D721Med (cell line): ENCODE measurements around the gene EIF3D.

Experiments
- DNase-seq: peaks from one replicate; pipeline ENCODE4 v3.0.0; 2011; ENCODE audit warnings: low spot score; ENCODE audit not compliant: insufficient read length
- FAIRE-seq: peaks from 2 replicates; lab custom pipeline; 2011; peaks lifted over from hg19 to GRCh38; lab: Jason Lieb, UNC
- CTCF ChIP-seq: IDR thresholded peaks from 2 replicates; pipeline ENCODE4 v1.5.1; 2012; ENCODE audit warnings: mild to moderate bottlenecking, control low read depth; ENCODE audit not compliant: insufficient read depth; ENCODE audit errors: missing control alignments

The EIF3D gene

GRCh38 chr22:36467042-36467810, 61.7 kb downstream of the EIF3D start:
- no peak for TF ChIP-seq CTCF
- FAIRE-seq, result no peak
- no peak for DNase-seq

- no peak for FAIRE-seq
- DNase-seq, result no peak
- no peak for TF ChIP-seq CTCF
Observed at GRCh38 chr22:36466258-36466657, 62.7 kb downstream of the EIF3D start.

GRCh38 chr22:36465232-36466021, 63.5 kb downstream of the EIF3D start:
- DNase-seq (no peak), FAIRE-seq (no peak)
- TF ChIP-seq CTCF, result no peak

- FAIRE-seq (no peak), DNase-seq (no peak)
- TF ChIP-seq CTCF, result no peak
Observed at GRCh38 chr22:36464715-36465231, 64.2 kb downstream of the EIF3D start.

- DNase-seq (no peak), FAIRE-seq (no peak)
- no peak for TF ChIP-seq CTCF
Observed at GRCh38 chr22:36463783-36464184, 65.2 kb downstream of the EIF3D start.

GRCh38 chr22:36461665-36462649, 67.0 kb downstream of the EIF3D start:
- FAIRE-seq, result no peak
- no peak for TF ChIP-seq CTCF
- DNase-seq, result no peak
